Activated CD4-positive, CD25-positive, alpha-beta regulatory T cell treated with anti-CD3 and anti-CD28 coated beads, Interleukin-2, amount 50 U/mL, for 72 hours (primary cell): ENCODE measurements around the gene RDH5.

Experiments used
- DNase-seq: peaks from one replicate; pipeline ENCODE4 v3.0.0; 2021

Gene RDH5

DNA sequence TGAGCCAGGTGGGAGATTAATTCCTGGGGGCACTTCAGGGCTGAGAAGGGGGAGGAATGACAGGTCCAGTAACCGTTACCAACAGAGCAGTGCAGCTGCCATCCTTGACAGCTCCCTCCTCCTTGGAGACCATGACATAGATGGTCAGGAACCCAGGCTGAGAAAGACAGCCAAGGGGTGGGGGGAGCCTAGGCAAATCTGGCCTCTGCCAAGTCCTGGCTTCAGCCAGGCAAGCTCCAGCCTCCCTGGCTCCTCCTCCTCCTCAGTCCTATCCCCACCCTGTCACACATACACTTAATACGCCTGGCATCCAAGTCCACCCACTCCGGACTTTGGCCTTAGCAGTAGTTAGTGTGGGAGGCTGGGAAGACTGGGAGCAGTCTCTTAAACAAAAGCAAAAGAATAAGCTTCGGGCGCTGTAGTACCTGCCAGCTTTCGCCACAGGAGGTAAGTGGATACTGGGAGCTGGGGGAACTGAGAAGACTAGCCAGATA lies at the start of gene RDH5:
RDH5 (plus strand) TSS at position 323 of the 494 bp plus-strand sequence. CDS start 792 bp downstream, outside the sequence.
- no peak for DNase-seq

DNA sequence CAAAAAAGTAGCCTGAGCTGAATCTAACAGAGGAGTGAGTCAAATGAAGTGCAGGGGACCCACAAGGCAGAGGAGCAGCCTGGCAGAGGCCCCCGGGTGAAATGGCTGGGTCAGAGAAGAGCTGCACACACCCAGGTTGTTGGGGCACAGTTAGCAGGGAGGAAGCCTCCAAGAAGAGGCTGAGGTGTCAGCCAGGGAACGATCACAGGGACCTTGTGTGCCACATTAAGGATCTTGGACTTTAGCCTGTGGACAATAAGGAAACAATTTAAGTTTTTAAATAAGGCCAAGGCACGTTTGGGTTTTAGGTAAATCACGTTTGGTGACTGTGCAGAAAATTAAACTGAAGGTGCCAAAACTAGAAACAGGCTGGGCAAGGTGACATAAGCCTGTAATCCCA lies 48.4 kb upstream of the RDH5 start:
- DNase-seq, result no peak

DNA sequence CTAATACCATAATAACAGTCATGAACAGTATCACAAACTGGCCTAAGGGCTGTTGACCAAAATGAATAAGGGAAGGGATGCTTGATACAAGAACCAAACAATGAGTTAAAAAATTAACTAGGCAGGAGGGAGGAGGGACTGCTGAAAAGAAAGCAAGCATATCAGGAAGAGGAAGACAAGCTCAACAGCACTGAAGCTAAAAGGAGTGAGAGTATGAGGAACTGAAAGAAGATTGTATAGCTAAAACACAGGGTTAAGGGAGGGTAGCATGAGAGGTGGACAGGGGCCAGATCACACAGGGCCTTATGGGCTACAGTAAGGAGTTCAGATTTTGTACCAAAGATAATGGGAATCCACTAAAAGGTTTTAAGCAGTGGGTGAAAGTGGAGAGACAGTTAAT lies 46.6 kb upstream of the RDH5 start:
- no peak for DNase-seq

GRCh38 chr12:55675666-55676065 lies 44.5 kb upstream of the RDH5 start:
- DNase-seq, result no peak

- no peak for DNase-seq
These were observed 43.5 kb upstream of the RDH5 start for GRCh38 chr12:55676707-55677106.

GRCh38 chr12:55679691-55680090 lies 40.5 kb upstream of the RDH5 start:
- DNase-seq, result no peak

GRCh38 chr12:55681142-55682077 lies 38.8 kb upstream of the RDH5 start:
- no peak for DNase-seq

DNA sequence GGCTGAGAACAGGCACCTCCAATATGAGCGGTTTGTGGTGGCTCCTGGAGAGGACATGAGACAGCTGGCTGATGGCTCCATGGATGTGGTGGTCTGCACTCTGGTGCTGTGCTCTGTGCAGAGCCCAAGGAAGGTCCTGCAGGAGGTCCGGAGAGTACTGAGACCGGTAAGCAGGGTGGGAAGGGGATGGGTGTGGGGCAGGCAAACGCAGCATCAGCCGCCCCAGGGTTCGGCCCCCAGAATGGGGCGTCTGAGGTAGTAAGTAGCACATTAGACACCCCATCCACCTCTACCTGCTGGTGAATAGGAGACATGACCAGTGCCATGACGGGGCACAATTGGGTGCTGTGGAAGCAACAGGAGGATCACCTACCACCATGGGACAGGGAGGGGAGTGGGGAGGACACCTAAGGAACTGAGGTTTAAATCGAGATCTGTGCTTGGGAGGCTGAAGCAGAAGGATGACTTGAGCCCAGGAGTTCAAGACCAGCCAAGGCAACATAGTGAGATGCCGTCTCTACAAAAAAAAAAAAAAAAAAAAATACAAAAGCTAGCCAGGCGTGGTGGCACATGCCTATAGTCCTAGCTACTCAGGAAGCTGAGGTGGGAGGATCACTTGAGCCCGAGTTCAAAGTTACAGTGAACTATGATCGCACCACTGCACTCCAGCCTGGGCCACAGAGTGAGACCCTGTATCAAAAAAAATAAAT lies 38.0 kb upstream of the RDH5 start:
- DNase-seq, result no peak

- DNase-seq, result no peak
These were observed 36.5 kb upstream of the RDH5 start for GRCh38 chr12:55683676-55684075.

- DNase-seq, result no peak
These were observed 35.3 kb upstream of the RDH5 start for GRCh38 chr12:55684761-55685370.

GRCh38 chr12:55685671-55686070 lies 34.5 kb upstream of the RDH5 start:
- DNase-seq, result no peak

GRCh38 chr12:55686366-55687010 lies 33.7 kb upstream of the RDH5 start:
- no peak for DNase-seq

DNA sequence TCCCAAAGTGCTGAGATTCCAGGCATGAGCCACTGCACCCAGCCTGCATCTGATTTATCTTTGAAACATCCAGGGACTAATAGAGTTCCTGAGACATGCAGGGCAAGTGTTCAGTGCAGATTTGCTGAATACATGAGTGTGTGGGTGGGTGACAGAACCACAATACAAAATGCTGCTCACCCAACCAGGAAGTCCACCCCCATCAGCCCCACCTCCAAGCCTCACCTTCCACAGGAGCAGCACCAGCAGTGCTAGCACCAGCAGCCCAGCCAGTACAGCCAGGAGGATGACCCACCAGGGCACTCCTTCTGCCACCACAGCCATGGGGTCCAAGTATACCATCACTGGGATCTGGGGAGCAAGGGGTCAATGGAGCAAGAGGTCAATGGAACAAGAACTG lies 32.4 kb upstream of the RDH5 start:
- no peak for DNase-seq

DNA sequence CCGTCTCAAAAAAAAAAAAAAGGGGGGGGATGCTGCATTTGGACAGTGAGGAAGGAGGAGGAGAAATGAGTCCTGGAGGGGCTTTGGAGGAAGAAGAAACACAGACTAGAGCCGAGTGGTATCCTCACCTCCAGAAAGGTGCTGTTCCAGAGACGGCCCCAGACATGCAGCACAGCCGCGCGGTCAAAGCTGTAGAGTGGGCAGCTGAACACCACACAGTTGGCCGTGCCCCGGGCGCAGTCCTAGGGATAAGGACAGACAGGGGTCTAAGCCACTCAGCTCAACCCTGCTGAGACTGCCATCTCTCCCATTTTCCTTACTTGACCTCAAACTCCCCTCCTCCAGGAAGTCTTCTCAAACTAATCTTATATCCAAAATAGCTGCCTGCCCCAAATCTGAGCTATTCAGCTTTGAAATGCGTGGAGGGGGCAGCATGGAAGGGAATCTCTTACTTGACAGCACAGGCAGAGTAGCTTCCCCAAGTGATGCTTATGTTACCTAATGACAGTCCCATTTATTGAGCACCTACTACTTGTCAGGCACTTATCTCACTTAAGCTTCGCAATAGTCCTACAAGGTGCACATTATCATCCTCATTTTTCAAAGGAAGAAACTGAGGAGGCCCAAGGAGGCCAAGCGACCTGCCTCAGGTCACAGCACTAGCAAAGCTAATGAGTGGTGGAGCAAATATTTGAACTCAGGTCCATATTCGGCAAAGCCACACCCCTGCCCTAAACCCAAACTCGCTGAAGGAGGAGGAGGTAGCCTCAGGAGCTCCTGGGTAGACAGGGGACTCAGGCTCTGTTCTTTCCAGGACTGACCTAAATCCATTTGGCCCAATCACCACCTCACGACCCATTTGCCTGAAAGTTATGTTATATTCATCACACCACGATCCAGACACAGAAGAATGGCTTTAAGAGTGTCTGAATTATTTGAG lies 31.2 kb upstream of the RDH5 start:
- no peak for DNase-seq

DNA sequence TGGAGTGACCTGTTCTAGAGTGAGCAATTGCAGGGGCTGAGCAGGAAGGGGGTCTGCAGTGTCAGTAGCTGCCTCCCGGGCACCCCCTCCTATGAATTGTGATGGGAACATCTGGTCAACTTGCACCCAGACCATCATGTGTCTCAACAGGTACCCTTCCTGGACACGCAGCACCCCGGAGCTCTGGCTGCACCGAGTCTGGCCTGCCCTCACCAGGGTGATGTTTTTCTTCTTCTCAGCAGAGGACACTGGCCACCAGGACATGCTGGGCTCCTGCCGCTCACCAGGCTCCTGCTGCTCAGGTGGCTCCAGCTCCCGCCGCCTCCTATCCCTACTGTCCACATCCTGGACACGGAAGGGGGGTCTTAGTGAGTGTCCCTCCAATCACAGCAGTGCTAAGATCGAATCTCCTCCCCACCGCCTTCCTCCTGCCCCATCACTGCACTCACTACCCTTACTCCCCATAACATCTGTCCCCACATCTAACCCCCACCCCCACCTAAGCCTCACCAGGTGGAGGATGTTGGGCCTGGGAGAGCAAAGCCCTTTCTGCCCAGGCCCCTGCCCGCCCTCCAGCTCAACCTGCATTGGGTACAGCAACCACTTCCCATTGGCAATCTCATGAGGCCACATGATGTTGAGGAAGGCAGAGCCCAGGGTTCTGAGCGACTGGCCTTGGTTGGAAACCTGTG lies 27.4 kb upstream of the RDH5 start:
- DNase-seq, result no peak

GRCh38 chr12:55693323-55694187 lies 26.6 kb upstream of the RDH5 start:
- DNase-seq, result no peak

DNA sequence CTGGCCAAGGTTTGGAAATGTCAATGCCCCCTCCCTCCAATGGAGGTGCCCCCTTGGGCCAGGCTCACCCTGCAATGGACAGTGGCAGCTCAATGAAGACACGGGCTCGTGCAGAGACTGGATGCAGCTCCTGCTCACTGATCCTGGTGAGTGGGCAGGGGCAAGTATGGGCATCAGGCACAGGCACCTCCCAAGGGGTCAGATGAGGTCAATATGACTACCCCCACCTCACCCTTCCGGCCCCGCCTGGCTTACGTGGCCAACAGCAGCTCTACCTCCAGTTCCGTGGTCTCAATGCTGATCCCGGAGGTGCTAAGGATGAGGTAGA lies 26.0 kb upstream of the RDH5 start:
- DNase-seq, result peak; percentile 20

DNA sequence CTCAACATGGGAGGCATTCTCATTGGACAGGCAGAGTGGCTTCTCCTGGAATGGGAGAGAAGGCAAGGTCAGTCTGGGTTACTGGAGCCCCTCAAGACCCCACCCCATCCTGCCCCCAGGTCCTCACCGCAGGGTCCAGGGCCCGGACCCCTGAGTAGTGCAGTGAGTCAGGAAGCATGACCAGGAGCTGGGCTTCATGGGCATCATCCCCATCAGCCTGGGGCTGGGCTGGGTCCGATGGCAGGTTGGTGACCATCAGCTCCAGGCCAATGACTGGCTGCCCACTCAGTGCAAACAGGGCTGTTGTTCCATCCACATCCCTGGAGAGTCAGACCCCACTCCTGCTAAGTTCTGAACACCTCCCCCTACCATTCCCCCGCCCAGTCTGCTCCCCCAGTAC lies 25.5 kb upstream of the RDH5 start:
- DNase-seq, result peak; percentile 21

GRCh38 chr12:55695349-55695748 lies 24.8 kb upstream of the RDH5 start:
- no peak for DNase-seq

DNA sequence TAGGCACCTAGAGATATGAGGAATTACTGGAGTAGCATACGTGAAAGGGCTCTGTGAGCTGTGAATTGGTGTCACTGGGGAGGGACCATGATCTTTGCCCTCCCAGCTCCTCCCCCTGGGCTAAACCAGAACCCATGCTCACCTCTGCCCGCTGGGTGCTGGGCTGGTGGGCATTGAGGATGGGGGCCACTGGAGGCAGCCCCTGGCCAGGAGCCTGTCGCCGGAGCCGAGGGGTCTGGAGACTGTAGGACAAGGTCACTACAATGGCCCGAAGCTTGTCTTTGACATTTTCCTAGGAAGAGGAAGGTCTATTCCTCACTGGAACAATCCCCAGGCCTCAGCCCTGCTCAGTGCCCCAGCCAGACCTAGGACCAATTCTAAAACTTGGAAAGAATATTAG lies 24.1 kb upstream of the RDH5 start:
- peak; percentile 19 for DNase-seq
